Measurements from ENCODE around the gene LILRA1.
"Not testable (repeated sequence)": the region's sequence is repeated elsewhere in the genome, so short reads cannot be mapped to it uniquely, and the experiment has no call there.

The LILRA1 gene

GRCh38 chr19:54593445-54593844 lies at the start of gene LILRA1:
LILRA1 (plus strand) TSS chr19:54593632; CDS start chr19:54594245, 613 bp downstream.
- H3K4me3 ChIP-seq (ENCODE audit: low read depth, low read length); DNase-seq (ENCODE audit: low read depth, low spot score); in situ Hi-C loops (cut with HindIII; ENCODE audit: low sequenced_read_pairs): not testable (repeated sequence)

GRCh38 chr19:54548806-54549205 lies 44.6 kb upstream of the LILRA1 start:
- no peak overlapping the region for H3K4me3 ChIP-seq (ENCODE audit: low read depth, low read length)
- in situ Hi-C loops (cut with HindIII; ENCODE audit: low sequenced_read_pairs), result no loop called here
- DNase-seq (ENCODE audit: low read depth, low spot score), result no peak
- no peak for TF ChIP-seq CTCF (IDR thresholded peaks at IDR 0.05; ENCODE audit: low read depth, low read length)

- in situ Hi-C loops (cut with HindIII; ENCODE audit: low sequenced_read_pairs), result no loop called here
- TF ChIP-seq CTCF (IDR thresholded peaks at IDR 0.05; ENCODE audit: low read depth, low read length), result no peak
- H3K4me3 ChIP-seq (ENCODE audit: low read depth, low read length), result no peak overlapping the region
- no peak for DNase-seq (ENCODE audit: low read depth, low spot score)
These were observed 44.2 kb upstream of the LILRA1 start for GRCh38 chr19:54549224-54549623.

GRCh38 chr19:54551293-54551692 lies 42.1 kb upstream of the LILRA1 start:
- DNase-seq (ENCODE audit: low read depth, low spot score), result no peak
- no peak overlapping the region for H3K4me3 ChIP-seq (ENCODE audit: low read depth, low read length)
- no peak for TF ChIP-seq CTCF (IDR thresholded peaks at IDR 0.05; ENCODE audit: low read depth, low read length)
- in situ Hi-C loops (cut with HindIII; ENCODE audit: low sequenced_read_pairs), result no loop called here

GRCh38 chr19:54551950-54552912 lies 41.2 kb upstream of the LILRA1 start:
- TF ChIP-seq CTCF (IDR thresholded peaks at IDR 0.05; ENCODE audit: low read depth, low read length), result no peak
- no peak overlapping the region for H3K4me3 ChIP-seq (ENCODE audit: low read depth, low read length)
- DNase-seq (ENCODE audit: low read depth, low spot score), result no peak
- in situ Hi-C loops (cut with HindIII; ENCODE audit: low sequenced_read_pairs), result no loop called here

GRCh38 chr19:54552913-54553310 lies 40.5 kb upstream of the LILRA1 start:
- TF ChIP-seq CTCF (IDR thresholded peaks at IDR 0.05; ENCODE audit: low read depth, low read length), result no peak
- in situ Hi-C loops (cut with HindIII; ENCODE audit: low sequenced_read_pairs), result no loop called here
- H3K4me3 ChIP-seq (ENCODE audit: low read depth, low read length), result no peak overlapping the region
- DNase-seq (ENCODE audit: low read depth, low spot score), result no peak

GRCh38 chr19:54554006-54554405 lies 39.4 kb upstream of the LILRA1 start:
- no peak overlapping the region for H3K4me3 ChIP-seq (ENCODE audit: low read depth, low read length)
- DNase-seq (ENCODE audit: low read depth, low spot score), result no peak
- no peak for TF ChIP-seq CTCF (IDR thresholded peaks at IDR 0.05; ENCODE audit: low read depth, low read length)
- in situ Hi-C loops (cut with HindIII; ENCODE audit: low sequenced_read_pairs), result no loop called here
